ENCODE measurements around the gene NPHP4.
"Not testable (repeated sequence)": the region's sequence is repeated elsewhere in the genome, so short reads cannot be mapped to it uniquely, and the experiment has no call there.

The NPHP4 gene

GRCh38 chr1:5898266-5898665 is 94.0 kb downstream of the NPHP4 start:
- peaks cover 0 to 3% (median 0%) of the 10 kb centered on the region in 5 donors for H3K4me1 ChIP-seq (ENCODE audit: control insufficient read depth in 5 of 5, insufficient read depth in 5 of 5, low read length in 5 of 5)
- H3K9me3 ChIP-seq (ENCODE audit: control insufficient read depth in 5 of 5, low read length in 5 of 5) = no peaks in the 10 kb centered on the region
- peaks cover 4 to 31% (median 15%) of the 10 kb centered on the region in 5 donors for H3K36me3 ChIP-seq (ENCODE audit: control insufficient read depth in 5 of 5, insufficient read depth in 5 of 5, low read length in 5 of 5)
- H3K27me3 ChIP-seq (ENCODE audit: control insufficient read depth in 5 of 5, insufficient read depth in 4 of 5, low read length in 5 of 5) = no peaks in the 10 kb centered on the region
- H3K27ac ChIP-seq (ENCODE audit: low read depth, low read length) = no peak overlapping the region
- H3K9ac ChIP-seq (ENCODE audit: low read length in 5 of 5) = no peak overlapping the region
- H3K4me3 ChIP-seq (ENCODE audit: low read depth in 1 of 5, low read length in 5 of 5) = no peak overlapping the region

GRCh38 chr1:5896706-5897660 is 95.2 kb downstream of the NPHP4 start:
- Histone ChIP-seq H3K4me1 (ENCODE audit: control insufficient read depth in 5 of 5, insufficient read depth in 5 of 5, low read length in 5 of 5) (peaks cover 0 to 5% (median 2%) of the 10 kb centered on the region in 5 donors), H3K27ac (ENCODE audit: low read depth, low read length) (no peak overlapping the region), H3K36me3 (ENCODE audit: control insufficient read depth in 5 of 5, insufficient read depth in 5 of 5, low read length in 5 of 5) (peaks cover 4 to 27% (median 13%) of the 10 kb centered on the region in 5 donors), H3K4me3 (ENCODE audit: low read depth in 1 of 5, low read length in 5 of 5) (no peak overlapping the region), H3K27me3 (ENCODE audit: control insufficient read depth in 5 of 5, insufficient read depth in 4 of 5, low read length in 5 of 5) (no peaks in the 10 kb centered on the region), H3K9me3 (ENCODE audit: control insufficient read depth in 5 of 5, low read length in 5 of 5) (no peaks in the 10 kb centered on the region), H3K9ac (ENCODE audit: low read length in 5 of 5) (no peak overlapping the region)

GRCh38 chr1:5895446-5896406 is 96.5 kb downstream of the NPHP4 start:
- Histone ChIP-seq H3K4me1 (ENCODE audit: control insufficient read depth in 5 of 5, insufficient read depth in 5 of 5, low read length in 5 of 5) (peaks cover 0 to 8% (median 7%) of the 10 kb centered on the region in 5 donors), H3K27me3 (ENCODE audit: control insufficient read depth in 5 of 5, insufficient read depth in 4 of 5, low read length in 5 of 5) (no peaks in the 10 kb centered on the region), H3K36me3 (ENCODE audit: control insufficient read depth in 5 of 5, insufficient read depth in 5 of 5, low read length in 5 of 5) (peaks cover 4 to 29% (median 13%) of the 10 kb centered on the region in 5 donors), H3K27ac (ENCODE audit: low read depth, low read length) (no peak overlapping the region), H3K9me3 (ENCODE audit: control insufficient read depth in 5 of 5, low read length in 5 of 5) (no peaks in the 10 kb centered on the region), H3K9ac (ENCODE audit: low read length in 5 of 5) (no peak overlapping the region), H3K4me3 (ENCODE audit: low read depth in 1 of 5, low read length in 5 of 5) (no peak overlapping the region)

DNA sequence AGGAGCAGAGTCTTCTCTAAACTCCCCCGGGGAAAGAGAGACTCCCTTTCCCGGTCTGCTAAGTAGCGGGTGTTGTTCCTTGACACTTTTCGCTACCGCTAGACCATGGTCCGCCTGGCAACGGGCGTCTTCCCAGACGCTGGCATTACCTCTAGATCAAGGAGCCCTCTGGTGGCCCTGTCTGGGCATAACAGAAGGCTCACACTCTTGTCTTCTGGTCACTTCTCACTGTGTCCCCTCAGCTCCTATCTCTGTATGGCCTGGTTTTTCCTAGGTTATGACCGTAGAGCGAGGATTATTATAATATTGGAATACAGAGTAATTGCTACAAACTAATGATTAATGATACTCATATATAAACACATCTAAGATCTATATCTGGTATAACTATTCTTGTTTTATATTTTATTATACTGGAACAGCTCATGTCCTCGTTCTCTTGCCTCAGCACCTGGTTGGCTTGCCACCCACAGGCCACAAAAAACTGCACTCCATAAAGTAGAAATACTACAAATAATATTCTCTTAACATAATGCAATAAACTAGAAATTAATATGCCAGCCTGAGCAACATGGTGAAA is 98.4 kb downstream of the NPHP4 start:
- H3K27ac ChIP-seq (ENCODE audit: low read depth, low read length) = not testable (repeated sequence)
- peaks cover 4 to 33% (median 8%) of the 10 kb centered on the region in 5 donors for H3K36me3 ChIP-seq (ENCODE audit: control insufficient read depth in 5 of 5, insufficient read depth in 5 of 5, low read length in 5 of 5)

DNA sequence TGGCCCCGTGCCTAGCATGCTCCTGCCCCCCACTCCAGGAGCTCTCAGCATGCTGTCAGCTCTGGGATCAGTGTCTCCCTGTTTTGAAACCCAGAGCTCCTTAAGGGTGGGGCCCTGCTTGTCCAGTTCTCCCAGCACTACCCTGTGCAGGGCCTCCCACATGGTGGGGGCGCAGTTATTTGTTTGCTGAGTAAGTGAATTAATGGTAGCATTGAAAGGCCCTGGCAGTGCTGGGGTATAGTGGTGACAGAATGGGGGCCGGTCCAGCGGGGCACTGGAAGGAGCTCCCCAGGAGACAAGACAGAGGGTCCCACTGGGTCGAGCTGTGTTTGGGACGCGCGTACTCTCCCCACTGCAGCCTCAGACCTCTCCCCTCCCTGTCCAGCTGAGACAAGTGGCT is 99.9 kb downstream of the NPHP4 start:
- Histone ChIP-seq H3K4me1 (ENCODE audit: control insufficient read depth in 5 of 5, insufficient read depth in 5 of 5, low read length in 5 of 5) (peaks cover 0 to 18% (median 17%) of the 10 kb centered on the region in 5 donors), H3K27ac (ENCODE audit: low read depth, low read length) (no peak overlapping the region), H3K4me3 (ENCODE audit: low read depth in 1 of 5, low read length in 5 of 5) (no peak overlapping the region), H3K9me3 (ENCODE audit: control insufficient read depth in 5 of 5, low read length in 5 of 5) (no peaks in the 10 kb centered on the region), H3K27me3 (ENCODE audit: control insufficient read depth in 5 of 5, insufficient read depth in 4 of 5, low read length in 5 of 5) (no peaks in the 10 kb centered on the region), H3K36me3 (ENCODE audit: control insufficient read depth in 5 of 5, insufficient read depth in 5 of 5, low read length in 5 of 5) (peaks cover 4 to 27% (median 7%) of the 10 kb centered on the region in 5 donors), H3K9ac (ENCODE audit: low read length in 5 of 5) (no peak overlapping the region)

More for the DNA sequence above, 98.4 kb downstream of the NPHP4 start:
- H3K4me3 ChIP-seq (ENCODE audit: low read depth in 1 of 5, low read length in 5 of 5); H3K9me3 ChIP-seq (ENCODE audit: control insufficient read depth in 5 of 5, low read length in 5 of 5); H3K9ac ChIP-seq (ENCODE audit: low read length in 5 of 5); H3K27me3 ChIP-seq (ENCODE audit: control insufficient read depth in 5 of 5, insufficient read depth in 4 of 5, low read length in 5 of 5): not testable (repeated sequence)
- H3K4me1 ChIP-seq (ENCODE audit: control insufficient read depth in 5 of 5, insufficient read depth in 5 of 5, low read length in 5 of 5) = peaks cover 0 to 13% (median 8%) of the 10 kb centered on the region in 5 donors

- no peaks in the 10 kb centered on the region for H3K9me3 ChIP-seq (ENCODE audit: control insufficient read depth in 5 of 5, low read length in 5 of 5)
- peaks cover 4 to 28% (median 5%) of the 10 kb centered on the region in 5 donors for H3K36me3 ChIP-seq (ENCODE audit: control insufficient read depth in 5 of 5, insufficient read depth in 5 of 5, low read length in 5 of 5)
- H3K4me1 ChIP-seq (ENCODE audit: control insufficient read depth in 5 of 5, insufficient read depth in 5 of 5, low read length in 5 of 5) = peaks cover 0 to 22% (median 17%) of the 10 kb centered on the region in 5 donors
- H3K9ac ChIP-seq (ENCODE audit: low read length in 5 of 5) = no peak overlapping the region
- no peak overlapping the region for H3K27ac ChIP-seq (ENCODE audit: low read depth, low read length)
- no peaks in the 10 kb centered on the region for H3K27me3 ChIP-seq (ENCODE audit: control insufficient read depth in 5 of 5, insufficient read depth in 4 of 5, low read length in 5 of 5)
- H3K4me3 ChIP-seq (ENCODE audit: low read depth in 1 of 5, low read length in 5 of 5) = no peak overlapping the region
These were observed 100.5 kb downstream of the NPHP4 start for GRCh38 chr1:5891736-5892135.

DNA sequence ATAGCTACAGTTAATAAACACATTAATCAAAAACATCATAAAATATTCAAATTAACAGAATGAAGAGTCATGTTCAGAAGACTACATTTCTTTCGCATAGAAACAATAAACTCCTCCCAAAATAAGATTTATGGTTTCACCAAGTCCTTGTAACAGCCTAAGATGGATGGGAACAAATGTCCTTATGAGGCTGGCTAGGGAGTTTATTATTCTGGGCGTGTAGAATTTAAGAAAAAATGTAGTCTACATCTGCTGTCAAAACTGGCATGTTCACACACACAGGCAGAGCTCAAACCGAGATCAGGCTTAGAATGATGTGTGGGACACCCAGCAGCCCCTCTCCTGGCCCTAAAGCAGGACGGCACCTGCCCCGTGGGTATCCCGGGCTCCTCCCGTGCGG is 101.1 kb downstream of the NPHP4 start:
- Histone ChIP-seq H3K9ac (ENCODE audit: low read length in 5 of 5) (no peak overlapping the region), H3K27ac (ENCODE audit: low read depth, low read length) (no peak overlapping the region), H3K27me3 (ENCODE audit: control insufficient read depth in 5 of 5, insufficient read depth in 4 of 5, low read length in 5 of 5) (no peaks in the 10 kb centered on the region), H3K4me3 (ENCODE audit: low read depth in 1 of 5, low read length in 5 of 5) (no peak overlapping the region), H3K9me3 (ENCODE audit: control insufficient read depth in 5 of 5, low read length in 5 of 5) (no peaks in the 10 kb centered on the region), H3K36me3 (ENCODE audit: control insufficient read depth in 5 of 5, insufficient read depth in 5 of 5, low read length in 5 of 5) (peaks cover 4 to 33% (median 5%) of the 10 kb centered on the region in 5 donors), H3K4me1 (ENCODE audit: control insufficient read depth in 5 of 5, insufficient read depth in 5 of 5, low read length in 5 of 5) (peaks cover 0 to 22% (median 17%) of the 10 kb centered on the region in 5 donors)

- Histone ChIP-seq H3K27me3 (ENCODE audit: control insufficient read depth in 5 of 5, insufficient read depth in 4 of 5, low read length in 5 of 5) (no peaks in the 10 kb centered on the region), H3K27ac (ENCODE audit: low read depth, low read length) (no peak overlapping the region), H3K9ac (ENCODE audit: low read length in 5 of 5) (no peak overlapping the region), H3K4me1 (ENCODE audit: control insufficient read depth in 5 of 5, insufficient read depth in 5 of 5, low read length in 5 of 5) (peaks cover 0 to 22% (median 17%) of the 10 kb centered on the region in 5 donors), H3K9me3 (ENCODE audit: control insufficient read depth in 5 of 5, low read length in 5 of 5) (no peaks in the 10 kb centered on the region), H3K4me3 (ENCODE audit: low read depth in 1 of 5, low read length in 5 of 5) (no peak overlapping the region), H3K36me3 (ENCODE audit: control insufficient read depth in 5 of 5, insufficient read depth in 5 of 5, low read length in 5 of 5) (peaks cover 2 to 36% (median 8%) of the 10 kb centered on the region in 5 donors)
These were observed 101.7 kb downstream of the NPHP4 start for GRCh38 chr1:5890346-5891106.

DNA sequence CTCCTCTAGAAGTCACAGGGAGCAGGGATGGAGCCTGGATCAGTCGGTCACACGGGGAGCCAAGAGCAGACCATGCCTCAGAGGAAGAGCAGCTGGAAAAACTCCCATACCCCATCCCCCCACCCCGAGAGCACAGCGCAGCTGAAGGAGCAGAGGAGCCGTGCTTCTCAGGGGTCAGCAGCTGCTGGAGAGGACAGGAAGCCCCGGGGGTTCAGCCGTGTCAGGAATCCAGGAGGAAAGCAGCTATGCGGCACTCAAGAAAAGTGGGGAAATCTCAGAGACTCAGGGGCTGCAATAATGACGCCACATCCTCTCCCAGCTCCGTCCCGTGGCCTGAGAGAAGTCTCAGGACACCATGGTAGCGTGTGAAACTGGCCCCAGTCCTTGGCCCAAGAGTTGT is 102.3 kb downstream of the NPHP4 start:
- H3K9ac ChIP-seq (ENCODE audit: low read length in 5 of 5) = no peak overlapping the region
- no peaks in the 10 kb centered on the region for H3K9me3 ChIP-seq (ENCODE audit: control insufficient read depth in 5 of 5, low read length in 5 of 5)
- H3K4me1 ChIP-seq (ENCODE audit: control insufficient read depth in 5 of 5, insufficient read depth in 5 of 5, low read length in 5 of 5) = peaks cover 0 to 22% (median 17%) of the 10 kb centered on the region in 5 donors
- H3K27ac ChIP-seq (ENCODE audit: low read depth, low read length) = no peak overlapping the region
- no peak overlapping the region for H3K4me3 ChIP-seq (ENCODE audit: low read depth in 1 of 5, low read length in 5 of 5)
- H3K27me3 ChIP-seq (ENCODE audit: control insufficient read depth in 5 of 5, insufficient read depth in 4 of 5, low read length in 5 of 5) = no peaks in the 10 kb centered on the region
- H3K36me3 ChIP-seq (ENCODE audit: control insufficient read depth in 5 of 5, insufficient read depth in 5 of 5, low read length in 5 of 5) = peaks cover 0 to 39% (median 8%) of the 10 kb centered on the region in 5 donors

Data from subcutaneous abdominal adipose tissue (tissue), 5 donors.